ENCODE measurements around the gene PLA2G2E.

DNA sequence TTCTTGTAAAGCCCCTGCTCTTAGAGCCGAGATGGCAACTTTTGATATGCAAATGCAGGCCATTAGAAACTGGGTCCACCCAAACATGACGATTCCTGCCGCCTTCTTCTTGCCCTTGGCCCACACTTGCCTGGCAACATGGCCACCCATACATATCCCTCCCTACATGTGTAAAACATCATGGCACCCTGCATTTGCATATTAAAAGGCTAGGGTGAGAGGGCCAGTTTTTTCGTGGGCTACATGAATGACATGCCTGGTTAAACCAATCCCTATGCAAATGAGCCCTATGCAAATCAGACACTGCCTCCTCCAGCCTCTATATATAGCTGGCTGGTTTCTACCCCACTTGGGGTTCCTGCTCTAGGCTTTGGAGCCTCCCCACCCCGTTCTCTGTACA is 37.2 kb upstream of the PLA2G2E start:
- TF ChIP-seq, protein P1, sequence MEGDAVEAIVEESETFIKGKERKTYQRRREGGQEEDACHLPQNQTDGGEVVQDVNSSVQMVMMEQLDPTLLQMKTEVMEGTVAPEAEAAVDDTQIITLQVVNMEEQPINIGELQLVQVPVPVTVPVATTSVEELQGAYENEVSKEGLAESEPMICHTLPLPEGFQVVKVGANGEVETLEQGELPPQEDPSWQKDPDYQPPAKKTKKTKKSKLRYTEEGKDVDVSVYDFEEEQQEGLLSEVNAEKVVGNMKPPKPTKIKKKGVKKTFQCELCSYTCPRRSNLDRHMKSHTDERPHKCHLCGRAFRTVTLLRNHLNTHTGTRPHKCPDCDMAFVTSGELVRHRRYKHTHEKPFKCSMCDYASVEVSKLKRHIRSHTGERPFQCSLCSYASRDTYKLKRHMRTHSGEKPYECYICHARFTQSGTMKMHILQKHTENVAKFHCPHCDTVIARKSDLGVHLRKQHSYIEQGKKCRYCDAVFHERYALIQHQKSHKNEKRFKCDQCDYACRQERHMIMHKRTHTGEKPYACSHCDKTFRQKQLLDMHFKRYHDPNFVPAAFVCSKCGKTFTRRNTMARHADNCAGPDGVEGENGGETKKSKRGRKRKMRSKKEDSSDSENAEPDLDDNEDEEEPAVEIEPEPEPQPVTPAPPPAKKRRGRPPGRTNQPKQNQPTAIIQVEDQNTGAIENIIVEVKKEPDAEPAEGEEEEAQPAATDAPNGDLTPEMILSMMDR (IDR thresholded peaks at IDR 0.05), result no peak
- no peak for TF ChIP-seq POLR2A (IDR thresholded peaks at IDR 0.05)
- TF ChIP-seq POLR2AphosphoS5 (IDR thresholded peaks at IDR 0.05), result no peak

All from stomach (tissue), 4 donors.